ENCODE measurements around the gene PHKG1.

- TF ChIP-seq, protein P1, sequence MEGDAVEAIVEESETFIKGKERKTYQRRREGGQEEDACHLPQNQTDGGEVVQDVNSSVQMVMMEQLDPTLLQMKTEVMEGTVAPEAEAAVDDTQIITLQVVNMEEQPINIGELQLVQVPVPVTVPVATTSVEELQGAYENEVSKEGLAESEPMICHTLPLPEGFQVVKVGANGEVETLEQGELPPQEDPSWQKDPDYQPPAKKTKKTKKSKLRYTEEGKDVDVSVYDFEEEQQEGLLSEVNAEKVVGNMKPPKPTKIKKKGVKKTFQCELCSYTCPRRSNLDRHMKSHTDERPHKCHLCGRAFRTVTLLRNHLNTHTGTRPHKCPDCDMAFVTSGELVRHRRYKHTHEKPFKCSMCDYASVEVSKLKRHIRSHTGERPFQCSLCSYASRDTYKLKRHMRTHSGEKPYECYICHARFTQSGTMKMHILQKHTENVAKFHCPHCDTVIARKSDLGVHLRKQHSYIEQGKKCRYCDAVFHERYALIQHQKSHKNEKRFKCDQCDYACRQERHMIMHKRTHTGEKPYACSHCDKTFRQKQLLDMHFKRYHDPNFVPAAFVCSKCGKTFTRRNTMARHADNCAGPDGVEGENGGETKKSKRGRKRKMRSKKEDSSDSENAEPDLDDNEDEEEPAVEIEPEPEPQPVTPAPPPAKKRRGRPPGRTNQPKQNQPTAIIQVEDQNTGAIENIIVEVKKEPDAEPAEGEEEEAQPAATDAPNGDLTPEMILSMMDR (optimal IDR thresholded peaks at IDR 0.05 in 1 of 3, IDR thresholded peaks at IDR 0.05 in 1 of 3, conservative IDR thresholded peaks at IDR 0.05 in 1 of 3; ENCODE audit: extremely low read depth in 1 of 3, insufficient read depth in 2 of 3, low read length in 3 of 3): no peak
- no peak for TF ChIP-seq EZH2 (IDR thresholded peaks at IDR 0.05; ENCODE audit: low read length)
These were observed 30.4 kb downstream of the PHKG1 start for GRCh38 chr7:56062382-56062781.
